GM23338 (cell line): Measurements from ENCODE around the gene ATP5PD. TPM values are rescaled to one million over a fixed set of nuclear protein-coding genes. Genes with fewer than 3 reads are reported as not detected.

Source experiments
- ATAC-seq: fragments of 200-7000 bp; cut with Tn5 transposase; 3 replicates; pipeline ENCODE4 v1.9.1; 2020
- DNase-seq: peaks from one replicate; pipeline ENCODE4 v3.0.0-alpha.2; 2015; ENCODE audit warnings: low spot score
- H2AFZ ChIP-seq: fragments of 200-600 bp; sonication (generic); 2 replicates; pipeline ENCODE4 v1.8.0; 2016; ENCODE audit warnings: antibody characterized with exemption, mild to moderate bottlenecking, moderate library complexity
- H3F3A ChIP-seq: fragments of 200-600 bp; sonication (generic); replicated peaks from 2 replicates; pipeline ENCODE4 v1.8.0; 2017; ENCODE audit warnings: antibody characterized with exemption, mixed run types, low read depth
- H3K27ac ChIP-seq: fragments of 200-600 bp; sonication (generic); 2 replicates; pipeline ENCODE4 v1.6.1; 2016; ENCODE audit warnings: low read depth
- H3K27me3 ChIP-seq: fragments of 200-600 bp; sonication (generic); 2 replicates; pipeline ENCODE4 v1.8.0; 2016; ENCODE audit warnings: mild to moderate bottlenecking, mixed run types, moderate library complexity; ENCODE audit not compliant: insufficient read depth
- H3K36me3 ChIP-seq: fragments of 200-600 bp; sonication (generic); 2 replicates; pipeline ENCODE4 v1.8.0; 2016; ENCODE audit warnings: mild to moderate bottlenecking; ENCODE audit not compliant: insufficient read depth
- H3K4me1 ChIP-seq: fragments of 200-600 bp; sonication (generic); 2 replicates; pipeline ENCODE4 v1.8.0; 2016; ENCODE audit warnings: mild to moderate bottlenecking, moderate library complexity; ENCODE audit not compliant: insufficient read depth
- H3K4me2 ChIP-seq: fragments of 200-600 bp; sonication (generic); 2 replicates; pipeline ENCODE4 v1.7.1; 2017; ENCODE audit warnings: mixed run types
- H3K4me3 ChIP-seq: fragments of 200-600 bp; sonication (generic); 2 replicates; pipeline ENCODE4 v1.6.1; 2016; ENCODE audit warnings: mixed run types
- H3K79me2 ChIP-seq: fragments of 200-600 bp; sonication (generic); replicated peaks from 2 replicates; pipeline ENCODE4 v1.8.0; 2017; ENCODE audit warnings: mild to moderate bottlenecking; ENCODE audit not compliant: insufficient read depth
- H3K9me2 ChIP-seq: fragments of 200-600 bp; sonication (generic); 2 replicates; pipeline ENCODE4 v1.8.0; 2017; ENCODE audit not compliant: insufficient read depth
- H4K20me1 ChIP-seq: fragments of 200-600 bp; sonication (generic); replicated peaks from 2 replicates; pipeline ENCODE4 v1.8.0; 2017; ENCODE audit warnings: mild to moderate bottlenecking; ENCODE audit not compliant: insufficient read depth
- H3K27ac Mint-ChIP-seq: 2 replicates; pipeline ENCODE4 v1.8.0; 2020; ENCODE audit warnings: inconsistent platforms, mild to moderate bottlenecking, moderate library complexity, mixed read lengths
- H3K27me3 Mint-ChIP-seq: 3 replicates; pipeline ENCODE4 v1.8.0; 2022; ENCODE audit warnings: low read depth, mild to moderate bottlenecking, moderate library complexity, mixed read lengths, inconsistent platforms; ENCODE audit not compliant: insufficient read depth, poor library complexity
- H3K36me3 Mint-ChIP-seq: 3 replicates; pipeline ENCODE4 v1.8.0; 2021; ENCODE audit warnings: low read depth, mild to moderate bottlenecking, inconsistent platforms, moderate library complexity, mixed read lengths
- H3K4me1 Mint-ChIP-seq: 3 replicates; pipeline ENCODE4 v1.8.0; 2020; ENCODE audit warnings: mild to moderate bottlenecking, inconsistent platforms, mixed read lengths
- H3K4me3 Mint-ChIP-seq: 3 replicates; pipeline ENCODE4 v1.8.0; 2021; ENCODE audit warnings: moderate library complexity, mild to moderate bottlenecking, inconsistent platforms, mixed read lengths
- H3K9me3 Mint-ChIP-seq: 3 replicates; pipeline ENCODE4 v1.8.0; 2020; ENCODE audit warnings: moderate library complexity, mild to moderate bottlenecking, inconsistent platforms, mixed read lengths
- CREB1 ChIP-seq: fragments of 250-450 bp; sonication (Bioruptor Pico); IDR thresholded peaks from 2 replicates; pipeline ENCODE4 v1.5.0; 2020; ENCODE audit warnings: low read depth, mild to moderate bottlenecking, moderate library complexity
- EZH2 ChIP-seq: fragments of 200-600 bp; sonication (generic); IDR thresholded peaks from one replicate; pipeline ENCODE4 v1.8.0; 2017; ENCODE audit warnings: antibody characterized with exemption, mild to moderate bottlenecking, low read depth; ENCODE audit not compliant: unreplicated experiment
- EZH2phosphoT487 ChIP-seq: fragments of 200-600 bp; sonication (generic); IDR thresholded peaks from one replicate; pipeline ENCODE4 v1.8.1; 2018; ENCODE audit warnings: antibody characterized with exemption; ENCODE audit not compliant: unreplicated experiment
- JUNB ChIP-seq: IDR thresholded peaks from one replicate; pipeline ENCODE4 v1.6.1; 2016; ENCODE audit warnings: antibody characterized with exemption; ENCODE audit not compliant: unreplicated experiment
- NANOG ChIP-seq: IDR thresholded peaks from 2 replicates; pipeline ENCODE4 v1.6.1; 2016; ENCODE audit warnings: antibody characterized with exemption, borderline replicate concordance
- POLR2AphosphoS5 ChIP-seq: IDR thresholded peaks from 2 replicates; pipeline ENCODE4 v1.6.1; 2016; ENCODE audit warnings: antibody characterized with exemption, low read depth
- REST ChIP-seq: IDR thresholded peaks from one replicate; pipeline ENCODE4 v1.6.1; 2018; ENCODE audit warnings: antibody characterized with exemption; ENCODE audit not compliant: unreplicated experiment
- STAT1 ChIP-seq: IDR thresholded peaks from one replicate; pipeline ENCODE4 v1.6.1; 2016; ENCODE audit warnings: antibody characterized with exemption; ENCODE audit not compliant: unreplicated experiment
- ZNF114 ChIP-seq: fragments of 250-450 bp; sonication (Bioruptor Pico); IDR thresholded peaks from 2 replicates; pipeline ENCODE4 v1.5.0; 2020; ENCODE audit warnings: mild to moderate bottlenecking, moderate library complexity
- ZNF331 ChIP-seq: fragments of 250-450 bp; sonication (Bioruptor Pico); IDR thresholded peaks from 2 replicates; pipeline ENCODE4 v1.5.0; 2020; ENCODE audit warnings: low read depth, mild to moderate bottlenecking, moderate library complexity
- ZNF462 ChIP-seq: fragments of 250-450 bp; sonication (Bioruptor Pico); IDR thresholded peaks from 2 replicates; pipeline ENCODE4 v1.5.0; 2020; ENCODE audit warnings: mild to moderate bottlenecking, moderate library complexity
- polyA plus RNA-seq: library from polyadenylated mRNA; unstranded; fragments of >200 nt; fragmentation: Nextera tagmentation; extraction: Ambion mirVana; gene quantifications from 2 replicates; pipeline ENCODE4 v1.2.1, GENCODE V29; 2016
- total RNA-seq: library from RNA; depleted of rRNA; stranded (reverse); fragments of >200 nt; shearing (Covaris generic); gene quantifications from 2 replicates; pipeline ENCODE4 v1.2.3, GENCODE V29; 2014

Gene ATP5PD
- total and polyA plus RNA-seq, 2 experiments from 2014 or later = 244 to 1,144 TPM

- TF ChIP-seq REST = no peak
- TF ChIP-seq JUNB = no peak
- TF ChIP-seq ZNF114 = no peak
Observed at GRCh38 chr17:75068750-75069149, 22.0 kb upstream of the ATP5PD start (continued).

- H3K4me2 ChIP-seq = no peak overlapping the region
- H3K27me3 ChIP-seq = no peaks in the 10 kb centered on the region
- Mint-ChIP-seq H3K27me3 (peaks cover 10% of the 10 kb centered on the region), H3K4me3 (no peak overlapping the region), H3K4me1 (no peaks in the 10 kb centered on the region), H3K9me3 (no peaks in the 10 kb centered on the region), H3K27ac (no peak overlapping the region), H3K36me3 (peaks cover 23% of the 10 kb centered on the region)
- H2AFZ ChIP-seq = no peak overlapping the region
- ATAC-seq (no peak), DNase-seq (no peak)
- H3K4me3 ChIP-seq = no peak overlapping the region
- peaks cover 6% of the 10 kb centered on the region; the same call in 1 of the 2 replicates for H4K20me1 ChIP-seq
- H3K36me3 ChIP-seq = peaks cover 14% of the 10 kb centered on the region
- no peak overlapping the region for H3K27ac ChIP-seq
- H3F3A ChIP-seq = 0 out of 2 replicates have a peak, but pooled peaks cover 3% of the 10 kb centered on the region
- no peaks in the 10 kb centered on the region for H3K79me2 ChIP-seq
- H3K9me2 ChIP-seq = no peaks in the 10 kb centered on the region
- H3K4me1 ChIP-seq = no peaks in the 10 kb centered on the region
- no peak for TF ChIP-seq JUNB
- no peak for TF ChIP-seq CREB1 (CRISPR knock-in tag)
- TF ChIP-seq REST = no peak
- no peak for TF ChIP-seq ZNF462 (CRISPR knock-in tag)
- no peak for TF ChIP-seq ZNF331 (CRISPR knock-in tag)
- TF ChIP-seq STAT1 = no peak
- no peak for TF ChIP-seq ZNF114
- TF ChIP-seq POLR2AphosphoS5 = no peak
- no peak for TF ChIP-seq EZH2
- no peak for TF ChIP-seq NANOG
- TF ChIP-seq EZH2phosphoT487 = no peak
Observed at GRCh38 chr17:75067856-75068255, 21.1 kb upstream of the ATP5PD start.
